GM23338 (cell line): Measurements from ENCODE around the gene NKX6-1.

Experiments used
- EZH2 ChIP-seq: fragments of 200-600 bp; sonication (generic); IDR thresholded peaks from one replicate; pipeline ENCODE4 v1.8.0; 2017; ENCODE audit warnings: antibody characterized with exemption, mild to moderate bottlenecking, low read depth; ENCODE audit not compliant: unreplicated experiment
- EZH2phosphoT487 ChIP-seq: fragments of 200-600 bp; sonication (generic); IDR thresholded peaks from one replicate; pipeline ENCODE4 v1.8.1; 2018; ENCODE audit warnings: antibody characterized with exemption; ENCODE audit not compliant: unreplicated experiment
- JUNB ChIP-seq: IDR thresholded peaks from one replicate; pipeline ENCODE4 v1.6.1; 2016; ENCODE audit warnings: antibody characterized with exemption; ENCODE audit not compliant: unreplicated experiment
- POLR2AphosphoS5 ChIP-seq: IDR thresholded peaks from 2 replicates; pipeline ENCODE4 v1.6.1; 2016; ENCODE audit warnings: antibody characterized with exemption, low read depth
- TF ChIP-seq, protein P1 (sequence below), 2 experiments: fragments of 200-600 bp in 1 of 2; sonication (generic) in 1 of 2; conservative IDR thresholded peaks; 2 replicates each; pipeline versions ENCODE4 v1.5.1 to v1.6.1; 2016 to 2017; ENCODE audit warnings: antibody characterized with exemption in 2 of 2, low read depth in 2 of 2, mild to moderate bottlenecking in 2 of 2, moderate library complexity in 1 of 2

GRCh38 chr4:84499624-84499982 is 511 bp upstream of the NKX6-1 start:
- TF ChIP-seq EZH2 (no peak), POLR2AphosphoS5 (no peak), EZH2phosphoT487 (no peak), JUNB (no peak)
- TF ChIP-seq, protein P1, sequence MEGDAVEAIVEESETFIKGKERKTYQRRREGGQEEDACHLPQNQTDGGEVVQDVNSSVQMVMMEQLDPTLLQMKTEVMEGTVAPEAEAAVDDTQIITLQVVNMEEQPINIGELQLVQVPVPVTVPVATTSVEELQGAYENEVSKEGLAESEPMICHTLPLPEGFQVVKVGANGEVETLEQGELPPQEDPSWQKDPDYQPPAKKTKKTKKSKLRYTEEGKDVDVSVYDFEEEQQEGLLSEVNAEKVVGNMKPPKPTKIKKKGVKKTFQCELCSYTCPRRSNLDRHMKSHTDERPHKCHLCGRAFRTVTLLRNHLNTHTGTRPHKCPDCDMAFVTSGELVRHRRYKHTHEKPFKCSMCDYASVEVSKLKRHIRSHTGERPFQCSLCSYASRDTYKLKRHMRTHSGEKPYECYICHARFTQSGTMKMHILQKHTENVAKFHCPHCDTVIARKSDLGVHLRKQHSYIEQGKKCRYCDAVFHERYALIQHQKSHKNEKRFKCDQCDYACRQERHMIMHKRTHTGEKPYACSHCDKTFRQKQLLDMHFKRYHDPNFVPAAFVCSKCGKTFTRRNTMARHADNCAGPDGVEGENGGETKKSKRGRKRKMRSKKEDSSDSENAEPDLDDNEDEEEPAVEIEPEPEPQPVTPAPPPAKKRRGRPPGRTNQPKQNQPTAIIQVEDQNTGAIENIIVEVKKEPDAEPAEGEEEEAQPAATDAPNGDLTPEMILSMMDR (conservative IDR thresholded peaks at IDR 0.05; ENCODE audit: low read depth in 2 of 2): no peak
